ENCODE measurements around the gene UPP2. TPM values are rescaled to one million over a fixed set of nuclear protein-coding genes. Genes with fewer than 3 reads are reported as not detected.

The UPP2 gene
- total RNA-seq, 1 donor from 2014 or later, result not detected

DNA sequence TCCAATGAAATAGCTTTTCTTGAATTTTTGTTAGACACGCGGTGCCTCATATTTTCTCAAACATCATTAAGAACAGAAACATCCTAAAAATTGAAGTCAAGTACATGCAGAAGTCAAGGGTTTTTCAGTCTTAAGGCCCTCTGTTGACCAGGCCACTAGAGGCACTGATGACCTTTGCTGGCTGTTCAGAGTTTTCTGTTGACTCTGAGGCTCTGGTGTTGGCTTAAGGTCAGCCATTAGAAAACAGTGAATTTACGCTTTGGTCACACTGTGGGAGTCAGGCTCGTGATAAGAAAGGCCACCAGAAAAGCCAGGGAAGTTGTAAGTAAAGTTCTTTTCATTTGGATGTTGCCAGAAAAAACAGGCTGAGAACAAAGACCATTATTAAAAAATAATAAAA lies 5.8 kb upstream of the UPP2 start:
- ATAC-seq (ENCODE audit: low read depth), result no peak
- H3K27me3 Mint-ChIP-seq, result no peaks in the 10 kb centered on the region
- no peaks in the 10 kb centered on the region for H3K9me3 Mint-ChIP-seq
- no peak overlapping the region for H3K27ac Mint-ChIP-seq
- TF ChIP-seq, protein P1, sequence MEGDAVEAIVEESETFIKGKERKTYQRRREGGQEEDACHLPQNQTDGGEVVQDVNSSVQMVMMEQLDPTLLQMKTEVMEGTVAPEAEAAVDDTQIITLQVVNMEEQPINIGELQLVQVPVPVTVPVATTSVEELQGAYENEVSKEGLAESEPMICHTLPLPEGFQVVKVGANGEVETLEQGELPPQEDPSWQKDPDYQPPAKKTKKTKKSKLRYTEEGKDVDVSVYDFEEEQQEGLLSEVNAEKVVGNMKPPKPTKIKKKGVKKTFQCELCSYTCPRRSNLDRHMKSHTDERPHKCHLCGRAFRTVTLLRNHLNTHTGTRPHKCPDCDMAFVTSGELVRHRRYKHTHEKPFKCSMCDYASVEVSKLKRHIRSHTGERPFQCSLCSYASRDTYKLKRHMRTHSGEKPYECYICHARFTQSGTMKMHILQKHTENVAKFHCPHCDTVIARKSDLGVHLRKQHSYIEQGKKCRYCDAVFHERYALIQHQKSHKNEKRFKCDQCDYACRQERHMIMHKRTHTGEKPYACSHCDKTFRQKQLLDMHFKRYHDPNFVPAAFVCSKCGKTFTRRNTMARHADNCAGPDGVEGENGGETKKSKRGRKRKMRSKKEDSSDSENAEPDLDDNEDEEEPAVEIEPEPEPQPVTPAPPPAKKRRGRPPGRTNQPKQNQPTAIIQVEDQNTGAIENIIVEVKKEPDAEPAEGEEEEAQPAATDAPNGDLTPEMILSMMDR (IDR thresholded peaks at IDR 0.05), result no peak
- intact Hi-C loops (cut with micrococcal nuclease), result no loop called here
- DNase-seq, result no peak
- ChIA-PET POLR2A (no interaction called here), CTCF (no interaction called here)
- no peak overlapping the region for H3K4me3 Mint-ChIP-seq
- no peaks in the 10 kb centered on the region for H3K36me3 Mint-ChIP-seq (ENCODE audit: low read depth)
- H3K4me1 Mint-ChIP-seq, result no peaks in the 10 kb centered on the region

DNA sequence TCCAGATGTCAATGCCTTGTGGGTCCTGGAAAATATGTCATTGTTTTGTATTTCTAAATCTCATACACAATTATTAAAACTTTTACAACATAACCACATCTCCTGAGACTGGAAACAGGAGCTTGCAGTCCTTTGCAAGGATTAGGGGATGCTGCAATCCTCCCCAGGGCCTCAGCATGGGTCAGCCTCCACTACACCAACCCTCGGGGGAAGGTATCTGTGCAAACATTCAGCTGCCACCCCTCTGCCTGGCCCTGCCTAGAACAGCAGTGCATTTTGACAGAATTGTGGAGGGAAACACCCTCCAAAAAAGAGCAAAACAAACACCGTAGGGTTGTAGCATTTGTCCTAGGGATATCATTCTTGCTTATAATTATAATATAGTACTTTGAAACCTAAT lies 4.2 kb upstream of the UPP2 start:
- no peak overlapping the region for H3K4me3 Mint-ChIP-seq
- no peaks in the 10 kb centered on the region for H3K4me1 Mint-ChIP-seq
- TF ChIP-seq, protein P1 (IDR thresholded peaks at IDR 0.05), result no peak
- H3K36me3 Mint-ChIP-seq (ENCODE audit: low read depth), result no peaks in the 10 kb centered on the region
- no peaks in the 10 kb centered on the region for H3K27me3 Mint-ChIP-seq
- ATAC-seq (ENCODE audit: low read depth), result no peak
- no peaks in the 10 kb centered on the region for H3K9me3 Mint-ChIP-seq
- ChIA-PET CTCF (no interaction called here), POLR2A (no interaction called here)
- intact Hi-C loops (cut with micrococcal nuclease), result no loop called here
- no peak for DNase-seq
- no peak overlapping the region for H3K27ac Mint-ChIP-seq

DNA sequence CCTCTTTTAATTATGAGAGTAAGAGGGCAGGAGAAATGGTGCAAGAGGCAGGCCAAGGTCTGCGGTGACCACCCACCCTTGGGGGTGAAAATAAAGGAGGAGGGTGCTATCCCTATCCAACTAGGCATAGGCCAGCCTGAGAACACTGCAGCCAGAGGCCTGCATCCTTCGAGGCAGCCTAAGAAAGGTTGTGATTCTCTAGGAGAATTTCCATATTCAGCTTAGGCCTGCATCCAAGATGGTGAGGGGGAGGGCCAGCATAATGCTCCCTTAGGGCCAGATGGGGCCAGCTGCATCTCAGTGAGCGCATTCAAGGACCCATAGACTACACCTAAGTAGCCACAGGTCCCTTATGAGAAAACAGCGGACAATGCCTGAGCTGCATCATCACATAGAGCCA lies 3.5 kb upstream of the UPP2 start:
- ATAC-seq (ENCODE audit: low read depth), result no peak
- no peak overlapping the region for H3K27ac Mint-ChIP-seq
- TF ChIP-seq, protein P1 (IDR thresholded peaks at IDR 0.05), result no peak
- no peaks in the 10 kb centered on the region for H3K9me3 Mint-ChIP-seq
- H3K36me3 Mint-ChIP-seq (ENCODE audit: low read depth), result no peaks in the 10 kb centered on the region
- CTCF ChIA-PET, result no interaction called here
- no peak overlapping the region for H3K4me3 Mint-ChIP-seq
- intact Hi-C loops (cut with micrococcal nuclease), result no loop called here
- no peak for DNase-seq
- no peaks in the 10 kb centered on the region for H3K27me3 Mint-ChIP-seq
- H3K4me1 Mint-ChIP-seq, result no peaks in the 10 kb centered on the region
- POLR2A ChIA-PET, result no interaction called here

DNA sequence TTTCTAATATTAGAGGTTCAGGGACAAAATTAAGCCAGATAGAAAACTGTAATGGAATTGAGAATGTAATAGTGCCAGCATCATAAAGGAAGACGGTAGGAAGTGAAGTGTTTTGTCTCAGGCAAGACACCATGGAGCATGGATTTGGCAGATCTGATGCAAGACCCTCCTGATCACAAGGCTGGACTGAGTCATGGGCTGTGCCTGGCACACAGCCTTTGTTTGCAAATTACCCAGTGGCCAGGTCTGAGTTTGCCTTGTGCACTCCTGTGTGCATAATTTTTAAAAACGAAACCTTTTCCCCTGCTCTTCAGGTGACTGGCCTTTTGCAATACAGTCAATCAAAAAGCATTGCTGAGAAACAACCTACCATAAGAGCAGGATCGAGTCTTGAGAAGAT lies 2.0 kb upstream of the UPP2 start:
- DNase-seq (no peak), ATAC-seq (ENCODE audit: low read depth) (no peak)
- Mint-ChIP-seq H3K9me3 (no peaks in the 10 kb centered on the region), H3K4me3 (no peak overlapping the region), H3K4me1 (no peaks in the 10 kb centered on the region), H3K27ac (no peak overlapping the region), H3K27me3 (no peaks in the 10 kb centered on the region), H3K36me3 (ENCODE audit: low read depth) (no peaks in the 10 kb centered on the region)
- ChIA-PET CTCF (no interaction called here), POLR2A (no interaction called here)
- intact Hi-C loops (cut with micrococcal nuclease), result no loop called here
- TF ChIP-seq, protein P1 (IDR thresholded peaks at IDR 0.05), result no peak

DNA sequence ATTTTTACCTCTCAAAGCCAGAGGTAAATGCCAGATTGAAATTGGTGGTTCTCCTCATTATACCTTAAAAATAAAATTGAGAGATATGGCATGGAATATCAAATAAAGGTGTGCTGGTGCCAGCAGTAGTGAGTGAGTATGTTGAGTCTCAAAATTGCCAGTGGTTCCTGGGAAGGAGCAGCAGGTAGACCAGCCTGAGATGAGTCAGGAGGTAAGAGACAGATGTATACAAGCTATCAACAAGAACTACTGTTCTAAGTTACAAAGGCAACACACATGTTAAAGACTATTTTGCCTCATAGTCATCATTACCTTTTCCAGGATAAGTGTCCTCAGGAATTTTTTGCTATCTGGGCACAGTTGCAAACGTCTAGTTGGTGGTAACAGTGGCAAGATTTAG lies 1.3 kb upstream of the UPP2 start:
- DNase-seq (no peak), ATAC-seq (ENCODE audit: low read depth) (no peak)
- no peak overlapping the region for H3K4me3 Mint-ChIP-seq
- H3K36me3 Mint-ChIP-seq (ENCODE audit: low read depth), result no peaks in the 10 kb centered on the region
- POLR2A ChIA-PET, result no interaction called here
- no peak overlapping the region for H3K27ac Mint-ChIP-seq
- intact Hi-C loops (cut with micrococcal nuclease), result no loop called here
- no peaks in the 10 kb centered on the region for H3K4me1 Mint-ChIP-seq
- CTCF ChIA-PET, result no interaction called here
- no peaks in the 10 kb centered on the region for H3K27me3 Mint-ChIP-seq
- TF ChIP-seq, protein P1 (IDR thresholded peaks at IDR 0.05), result no peak
- no peaks in the 10 kb centered on the region for H3K9me3 Mint-ChIP-seq
